Measurements from ENCODE around the gene CHMP4A. TPM values are rescaled to one million over a fixed set of nuclear protein-coding genes. Genes with fewer than 3 reads are reported as not detected.
"Not testable (repeated sequence)": the region's sequence is repeated elsewhere in the genome, so short reads cannot be mapped to it uniquely, and the experiment has no call there.

CHMP4A gene
- total and polyA plus RNA-seq, 2 of the 13 experiments (the other 11 are each of a cell fraction or from before 2014, with no cell fraction given) = 83.6 to 113 TPM

GRCh38 chr14:24203249-24203886 lies 9.9 kb downstream of the CHMP4A start (continued):
- TF ChIP-seq, protein P1, sequence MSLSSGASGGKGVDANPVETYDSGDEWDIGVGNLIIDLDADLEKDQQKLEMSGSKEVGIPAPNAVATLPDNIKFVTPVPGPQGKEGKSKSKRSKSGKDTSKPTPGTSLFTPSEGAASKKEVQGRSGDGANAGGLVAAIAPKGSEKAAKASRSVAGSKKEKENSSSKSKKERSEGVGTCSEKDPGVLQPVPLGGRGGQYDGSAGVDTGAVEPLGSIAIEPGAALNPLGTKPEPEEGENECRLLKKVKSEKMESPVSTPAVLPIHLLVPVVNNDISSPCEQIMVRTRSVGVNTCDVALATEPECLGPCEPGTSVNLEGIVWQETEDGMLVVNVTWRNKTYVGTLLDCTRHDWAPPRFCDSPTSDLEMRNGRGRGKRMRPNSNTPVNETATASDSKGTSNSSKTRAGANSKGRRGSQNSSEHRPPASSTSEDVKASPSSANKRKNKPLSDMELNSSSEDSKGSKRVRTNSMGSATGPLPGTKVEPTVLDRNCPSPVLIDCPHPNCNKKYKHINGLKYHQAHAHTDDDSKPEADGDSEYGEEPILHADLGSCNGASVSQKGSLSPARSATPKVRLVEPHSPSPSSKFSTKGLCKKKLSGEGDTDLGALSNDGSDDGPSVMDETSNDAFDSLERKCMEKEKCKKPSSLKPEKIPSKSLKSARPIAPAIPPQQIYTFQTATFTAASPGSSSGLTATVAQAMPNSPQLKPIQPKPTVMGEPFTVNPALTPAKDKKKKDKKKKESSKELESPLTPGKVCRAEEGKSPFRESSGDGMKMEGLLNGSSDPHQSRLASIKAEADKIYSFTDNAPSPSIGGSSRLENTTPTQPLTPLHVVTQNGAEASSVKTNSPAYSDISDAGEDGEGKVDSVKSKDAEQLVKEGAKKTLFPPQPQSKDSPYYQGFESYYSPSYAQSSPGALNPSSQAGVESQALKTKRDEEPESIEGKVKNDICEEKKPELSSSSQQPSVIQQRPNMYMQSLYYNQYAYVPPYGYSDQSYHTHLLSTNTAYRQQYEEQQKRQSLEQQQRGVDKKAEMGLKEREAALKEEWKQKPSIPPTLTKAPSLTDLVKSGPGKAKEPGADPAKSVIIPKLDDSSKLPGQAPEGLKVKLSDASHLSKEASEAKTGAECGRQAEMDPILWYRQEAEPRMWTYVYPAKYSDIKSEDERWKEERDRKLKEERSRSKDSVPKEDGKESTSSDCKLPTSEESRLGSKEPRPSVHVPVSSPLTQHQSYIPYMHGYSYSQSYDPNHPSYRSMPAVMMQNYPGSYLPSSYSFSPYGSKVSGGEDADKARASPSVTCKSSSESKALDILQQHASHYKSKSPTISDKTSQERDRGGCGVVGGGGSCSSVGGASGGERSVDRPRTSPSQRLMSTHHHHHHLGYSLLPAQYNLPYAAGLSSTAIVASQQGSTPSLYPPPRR (CRISPR knock-in tag; IDR thresholded peaks at IDR 0.05; ENCODE audit: borderline replicate concordance) = 0 out of 2 replicates have a peak, but pooled peaks have one; percentile 55
- TF ChIP-seq ZNF558 (CRISPR knock-in tag; IDR thresholded peaks at IDR 0.05; ENCODE audit: borderline replicate concordance) = 0 out of 2 replicates have a peak, but pooled peaks have one; percentile 48
- TF ChIP-seq, protein P2, sequence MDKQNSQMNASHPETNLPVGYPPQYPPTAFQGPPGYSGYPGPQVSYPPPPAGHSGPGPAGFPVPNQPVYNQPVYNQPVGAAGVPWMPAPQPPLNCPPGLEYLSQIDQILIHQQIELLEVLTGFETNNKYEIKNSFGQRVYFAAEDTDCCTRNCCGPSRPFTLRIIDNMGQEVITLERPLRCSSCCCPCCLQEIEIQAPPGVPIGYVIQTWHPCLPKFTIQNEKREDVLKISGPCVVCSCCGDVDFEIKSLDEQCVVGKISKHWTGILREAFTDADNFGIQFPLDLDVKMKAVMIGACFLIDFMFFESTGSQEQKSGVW (CRISPR knock-in tag; IDR thresholded peaks at IDR 0.05; ENCODE audit: borderline replicate concordance) = 0 out of 2 replicates have a peak, but pooled peaks have one; percentile 44

DNA sequence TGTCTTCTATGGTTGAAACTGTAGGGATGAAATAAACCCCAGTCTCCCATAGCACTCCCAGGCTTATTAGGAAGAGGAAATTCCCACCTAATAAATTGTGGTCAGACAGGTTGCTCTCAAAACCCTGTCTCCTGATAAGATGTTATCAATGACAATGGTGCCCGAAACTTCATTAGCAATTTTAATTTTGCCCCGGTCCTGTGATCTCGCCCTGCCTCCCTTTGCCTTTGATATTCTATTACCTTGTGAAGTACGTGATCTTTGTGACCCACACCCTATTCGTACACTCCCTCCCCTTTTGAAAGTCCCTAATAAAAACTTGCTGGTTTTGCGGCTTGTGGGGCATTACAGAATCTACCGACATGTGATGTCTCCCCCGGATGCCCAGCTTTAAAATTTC lies 10.8 kb downstream of the CHMP4A start:
- H2AFZ ChIP-seq (ENCODE audit: low read length); H3K27ac ChIP-seq (ENCODE audit: extremely low read length, insufficient read depth, low read length); H4K20me1 ChIP-seq (ENCODE audit: insufficient read depth, low read length); H3K9me3 ChIP-seq (ENCODE audit: low read length); intact Hi-C loops (cut with micrococcal nuclease; ENCODE audit: unreplicated experiment); in situ Hi-C loops (cut with HindIII; ENCODE audit: extremely low pct_ligation_motif_present, low pct_unique_long_range_greater_than_20kb); H3K9ac ChIP-seq (ENCODE audit: insufficient read depth, low read depth, low read length); H3K4me3 ChIP-seq (replicated peaks in 1 of 3; ENCODE audit: insufficient read depth in 1 of 3, low read depth in 2 of 3, low read length in 3 of 3); CTCF ChIA-PET (ENCODE audit: low intra/inter-chr PET ratio, low total read pairs); FAIRE-seq; DNase-seq (ENCODE audit: low spot score); H3K27me3 ChIP-seq (ENCODE audit: control insufficient read depth in 1 of 2, insufficient read depth in 2 of 2, low read length in 2 of 2); H3K79me2 ChIP-seq (ENCODE audit: insufficient read depth, low read length); ATAC-seq; BruUV-seq (replicated peaks); H3K4me2 ChIP-seq (ENCODE audit: low read depth, low read length): not testable (repeated sequence)
- POLR2A ChIA-PET = interaction anchor here (1.2 to 2.9 kb wide), 6 partner anchors 10 to 88 kb away, joined by 3 to 23 read pairs (median 5); partner anchors contain the start of genes CHMP4A, DCAF11, IPO4 and MDP1
- peaks cover 22 to 28% of the 10 kb centered on the region in 2 experiments; a peak in 4 of 5 replicates for H3K36me3 ChIP-seq (replicated peaks in 1 of 2; ENCODE audit: control insufficient read depth in 1 of 2, insufficient read depth in 2 of 2, low read length in 2 of 2)
- WGBS (ENCODE audit: low lambda C conversion rate) = 97% methylated on average over 8 of the region's 8 CpGs
- peaks cover 18% of the 10 kb centered on the region for H3K4me1 ChIP-seq (ENCODE audit: insufficient read depth, low read length)
- 0 out of 2 replicates have a peak, but pooled peaks have one; percentile 27 for TF ChIP-seq RBFOX2 (IDR thresholded peaks at IDR 0.05; ENCODE audit: low read depth, low read length)

Data from HepG2 (cell line).